Trophoblast cell (in vitro differentiated cells and primary cell): ENCODE data around the gene EIF3B. TPM values are rescaled to one million over a fixed set of nuclear protein-coding genes. Genes with fewer than 3 reads are reported as not detected.
"Not testable (repeated sequence)": the region's sequence is repeated elsewhere in the genome, so short reads cannot be mapped to it uniquely, and the experiment has no call there.

ENCODE experiments used
- DNase-seq, 2 donors: peaks; one replicate each; pipeline ENCODE4 v3.0.0-alpha.2; 2016
- H2AFZ ChIP-seq: 2 replicates; pipeline ENCODE4 v1.6.1; 2013; ENCODE audit warnings: low read length, moderate library complexity, mild to moderate bottlenecking; ENCODE audit not compliant: insufficient read depth, poor library complexity
- H2AK5ac ChIP-seq: 2 replicates; pipeline ENCODE4 v1.6.1; 2013; ENCODE audit warnings: mild to moderate bottlenecking, low read length
- H2BK120ac ChIP-seq: 2 replicates; pipeline ENCODE4 v1.6.1; 2013; ENCODE audit warnings: low read length, mild to moderate bottlenecking, moderate library complexity; ENCODE audit not compliant: insufficient read depth, poor library complexity
- H2BK12ac ChIP-seq: 2 replicates; pipeline ENCODE4 v1.6.1; 2013; ENCODE audit warnings: mild to moderate bottlenecking, low read length, moderate library complexity
- H2BK5ac ChIP-seq: 2 replicates; pipeline ENCODE4 v1.6.1; 2013; ENCODE audit warnings: low read length, low read depth, moderate library complexity, mild to moderate bottlenecking; ENCODE audit not compliant: poor library complexity
- H3K14ac ChIP-seq: 2 replicates; pipeline ENCODE4 v1.6.1; 2013; ENCODE audit warnings: mild to moderate bottlenecking, low read length
- H3K18ac ChIP-seq: 2 replicates; pipeline ENCODE4 v1.6.1; 2013; ENCODE audit warnings: mild to moderate bottlenecking, low read length
- H3K23ac ChIP-seq: 2 replicates; pipeline ENCODE4 v1.6.1; 2013; ENCODE audit warnings: low read length
- H3K27ac ChIP-seq: 2 replicates; pipeline ENCODE4 v1.5.1; 2013; ENCODE audit warnings: low read depth, mild to moderate bottlenecking, inconsistent platforms, low read length, moderate library complexity
- H3K27me3 ChIP-seq: 2 replicates; pipeline ENCODE4 v1.6.1; 2013; ENCODE audit warnings: inconsistent platforms, mild to moderate bottlenecking, low read length, moderate library complexity; ENCODE audit not compliant: insufficient read depth
- H3K36me3 ChIP-seq, 2 experiments: 1 replicate in 1 of 2; 2 replicates in 1 of 2; pipeline ENCODE4 v1.6.1; 2013; ENCODE audit warnings: low read length in 2 of 2, mild to moderate bottlenecking in 2 of 2, moderate library complexity in 1 of 2; ENCODE audit not compliant: insufficient read depth in 2 of 2, control insufficient read depth in 1 of 2
- H3K4ac ChIP-seq: 2 replicates; pipeline ENCODE4 v1.6.1; 2013; ENCODE audit warnings: low read depth, mild to moderate bottlenecking, low read length, moderate library complexity
- H3K4me1 ChIP-seq, 2 experiments: 1 replicate in 1 of 2; 2 replicates in 1 of 2; pipeline ENCODE4 v1.6.1; 2013; ENCODE audit warnings: low read length in 2 of 2, mild to moderate bottlenecking in 2 of 2, moderate library complexity in 1 of 2; ENCODE audit not compliant: insufficient read depth in 2 of 2, control insufficient read depth in 1 of 2
- H3K4me2 ChIP-seq: 2 replicates; pipeline ENCODE4 v1.6.1; 2013; ENCODE audit warnings: inconsistent platforms, mild to moderate bottlenecking, low read length, moderate library complexity
- H3K4me3 ChIP-seq: 2 replicates; pipeline ENCODE4 v1.5.1; 2013; ENCODE audit warnings: mild to moderate bottlenecking, low read depth, low read length, inconsistent platforms
- H3K79me1 ChIP-seq: one replicate; pipeline ENCODE4 v1.6.1; 2013; ENCODE audit warnings: low read length
- H3K79me2 ChIP-seq: 2 replicates; pipeline ENCODE4 v1.6.1; 2013; ENCODE audit warnings: low read length, mild to moderate bottlenecking; ENCODE audit not compliant: control insufficient read depth, insufficient read depth, poor library complexity
- H3K9ac ChIP-seq: 2 replicates; pipeline ENCODE4 v1.6.1; 2013; ENCODE audit warnings: mild to moderate bottlenecking, low read length
- H3K9me3 ChIP-seq: 2 replicates; pipeline ENCODE4 v1.6.1; 2013; ENCODE audit warnings: low read depth, mild to moderate bottlenecking, control low read depth, inconsistent platforms, low read length; ENCODE audit not compliant: insufficient read depth
- H4K12ac ChIP-seq: 2 replicates; pipeline ENCODE4 v1.6.1; 2013; ENCODE audit warnings: low read depth, mild to moderate bottlenecking, low read length, moderate library complexity
- H4K8ac ChIP-seq: 2 replicates; pipeline ENCODE4 v1.6.1; 2013; ENCODE audit warnings: low read depth, mild to moderate bottlenecking, low read length, moderate library complexity
- H4K91ac ChIP-seq: one replicate; pipeline ENCODE4 v1.6.1; 2013; ENCODE audit warnings: low read depth, mild to moderate bottlenecking, low read length, moderate library complexity
- WGBS: extraction: QIAGEN DNeasy Blood & Tissue Kit; methylation state at CpG from one replicate; pipeline ENCODE4 v1.1.7; 2013; ENCODE audit warnings: missing lambda C conversion rate; ENCODE audit not compliant: insufficient read length, insufficient coverage; ENCODE audit errors: extremely low coverage; 5-methylcytosine and 5-hydroxymethylcytosine counted together
- polyA plus RNA-seq: library from polyadenylated mRNA; stranded (reverse); fragments of 200-250 nt; gene quantifications from 2 replicates; pipeline ENCODE4 v1.2.3, GENCODE V29; 2013

Gene EIF3B
- polyA plus RNA-seq: 174 and 182 TPM in 2 replicates

DNA sequence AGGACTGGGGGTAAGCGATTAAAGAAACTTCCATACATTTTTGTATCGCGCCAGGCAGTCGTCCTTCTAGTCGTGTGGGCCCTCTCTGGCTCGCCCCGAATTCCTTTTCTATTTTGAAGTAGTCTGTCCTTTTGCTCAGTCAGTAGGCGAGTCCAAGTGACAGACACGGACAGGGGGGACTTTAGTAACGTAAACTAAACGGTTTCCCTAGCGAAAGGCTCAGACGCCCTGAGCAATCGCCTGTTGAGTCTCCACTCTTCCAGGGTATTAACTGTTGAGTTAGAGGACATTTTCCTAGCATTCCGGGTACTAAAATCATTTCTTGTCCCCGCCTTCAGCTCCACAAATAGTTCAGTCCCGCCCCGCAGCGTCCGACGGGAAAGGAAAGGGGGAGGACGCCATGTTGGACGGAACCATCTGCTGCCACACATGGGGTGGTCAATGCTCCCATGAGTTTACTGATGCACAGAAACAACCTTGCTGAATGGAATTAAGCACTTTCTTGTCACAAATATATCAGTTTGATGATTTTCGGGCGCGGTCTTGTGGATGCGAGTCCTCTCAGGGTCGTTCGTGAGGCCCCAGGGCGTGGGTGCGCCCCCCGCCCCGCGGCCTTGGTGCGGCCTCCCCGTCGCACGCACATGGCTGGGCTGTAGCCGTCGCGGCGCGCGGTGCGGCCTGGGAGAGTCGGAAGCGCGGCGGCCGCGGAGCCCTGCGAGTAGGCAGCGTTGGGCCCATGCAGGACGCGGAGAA lies at the start of gene EIF3B:
TSS of gene EIF3B (plus strand) at position 642 of the 753 bp plus-strand sequence. CDS start at position 737, 95 bp downstream.
- H4K8ac ChIP-seq: peak within 1 kb of the TSS; percentile 79
- peak within 1 kb of the TSS; percentile 100 for H3K4ac ChIP-seq
- no peak within 1 kb of the TSS for H3K23ac ChIP-seq
- H3K36me3 ChIP-seq: peaks cover 9 to 16% of the 10 kb centered on the region in 2 experiments
- peaks cover 35% of the 10 kb centered on the region for H3K79me2 ChIP-seq
- H3K9ac ChIP-seq: peak within 1 kb of the TSS; percentile 89
- peak within 1 kb of the TSS; percentile 100 for H2BK5ac ChIP-seq
- H4K91ac ChIP-seq: peak within 1 kb of the TSS; percentile 99
- peak within 1 kb of the TSS; percentile 89 for H3K27ac ChIP-seq
- H3K4me3 ChIP-seq: peak within 1 kb of the TSS; percentile 95
- peak within 1 kb of the TSS; percentile 90 for H3K18ac ChIP-seq
- no CpG with 5 or more reads among the region's 55 CpGs for WGBS
- H4K12ac ChIP-seq: peak within 1 kb of the TSS; percentile 83
- DNase-seq: peak; percentile 76 to 95
- H2BK120ac ChIP-seq: peak within 1 kb of the TSS; percentile 99
- no peaks in the 10 kb centered on the region for H3K27me3 ChIP-seq
- peaks cover 4 to 6% of the 10 kb centered on the region in 2 experiments for H3K4me1 ChIP-seq
- peak within 1 kb of the TSS; percentile 91 for H3K14ac ChIP-seq
- peaks cover 16% of the 10 kb centered on the region for H3K79me1 ChIP-seq
- H3K9me3 ChIP-seq: no peaks in the 10 kb centered on the region
- peak within 1 kb of the TSS; percentile 89 for H3K4me2 ChIP-seq
- H2BK12ac ChIP-seq: peak within 1 kb of the TSS; percentile 71
- H2AFZ ChIP-seq: peak within 1 kb of the TSS; percentile 96
- peak within 1 kb of the TSS; percentile 73 for H2AK5ac ChIP-seq

DNA sequence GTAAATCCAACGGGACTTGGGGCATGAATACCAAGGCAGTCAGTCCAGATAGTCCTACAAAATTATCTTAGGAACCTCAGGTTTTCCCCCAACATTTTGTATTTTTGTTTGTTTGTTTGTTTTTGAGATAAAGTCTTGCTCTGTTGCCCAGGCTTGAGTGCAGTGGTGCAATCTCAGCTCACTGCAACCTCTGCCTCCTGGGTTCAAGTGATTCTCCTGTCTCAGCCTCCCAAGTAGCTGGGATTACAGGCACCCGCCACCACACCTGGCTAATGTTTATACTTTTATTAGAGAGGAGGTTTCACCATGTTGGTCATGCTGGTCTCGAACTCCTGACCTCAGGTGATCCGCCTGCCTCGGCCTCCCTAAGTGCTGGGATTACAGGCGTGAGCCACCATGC lies 49.4 kb upstream of the EIF3B start:
- not testable (repeated sequence) for H3K36me3 ChIP-seq, H3K79me1 ChIP-seq, H3K4ac ChIP-seq, H2AFZ ChIP-seq, DNase-seq, H3K9ac ChIP-seq, H2BK5ac ChIP-seq, H3K23ac ChIP-seq, H3K18ac ChIP-seq, H4K8ac ChIP-seq, H4K12ac ChIP-seq, H3K9me3 ChIP-seq, H3K4me3 ChIP-seq, H2AK5ac ChIP-seq, H2BK120ac ChIP-seq, H3K27me3 ChIP-seq, H2BK12ac ChIP-seq, H4K91ac ChIP-seq, H3K79me2 ChIP-seq, H3K27ac ChIP-seq, H3K4me2 ChIP-seq, H3K14ac ChIP-seq
- peaks cover 9 to 15% of the 10 kb centered on the region in 2 experiments for H3K4me1 ChIP-seq
- no CpG with 5 or more reads among the region's 6 CpGs for WGBS

DNA sequence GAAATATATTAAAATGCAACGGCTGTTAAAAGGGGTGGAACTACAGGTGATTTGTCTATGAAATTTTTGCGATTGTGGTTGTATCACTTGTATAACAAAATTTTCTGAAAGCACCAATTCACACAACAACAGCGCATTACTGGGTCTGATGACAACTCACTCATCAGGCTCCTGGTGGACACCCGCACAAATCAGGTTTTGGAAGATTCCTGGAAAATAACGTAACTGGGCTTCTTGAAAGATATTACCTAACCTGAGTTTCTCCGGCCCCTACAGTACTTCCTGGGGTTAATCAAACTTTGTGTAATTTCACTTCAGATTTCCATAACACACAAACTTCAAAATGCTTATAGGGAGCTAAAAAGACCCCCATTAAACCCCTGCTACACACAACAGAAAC lies 47.9 kb upstream of the EIF3B start:
- Histone ChIP-seq H3K14ac (no peak overlapping the region), H4K8ac (no peak overlapping the region), H3K23ac (no peak overlapping the region), H3K4me2 (peak overlapping the region; percentile 16), H3K4ac (no peak overlapping the region), H3K79me2 (no peaks in the 10 kb centered on the region), H4K91ac (no peak overlapping the region), H3K18ac (no peak overlapping the region), H2BK5ac (no peak overlapping the region), H3K27ac (peak overlapping the region; percentile 33), H2BK12ac (no peak overlapping the region), H4K12ac (no peak overlapping the region), H3K4me3 (no peak overlapping the region), H3K9me3 (no peaks in the 10 kb centered on the region), H3K36me3 (peaks cover 0 to 2% of the 10 kb centered on the region in 2 experiments), H3K27me3 (no peaks in the 10 kb centered on the region), H2AK5ac (no peak overlapping the region), H3K79me1 (peaks cover 3% of the 10 kb centered on the region), H2AFZ (no peak overlapping the region), H2BK120ac (no peak overlapping the region), H3K9ac (no peak overlapping the region), H3K4me1 (peaks cover 11 to 19% of the 10 kb centered on the region in 2 experiments)
- peak; percentile 79 to 96 for DNase-seq
- WGBS: no CpG with 5 or more reads among the region's 6 CpGs

GRCh38 chr7:2307690-2308107 lies 46.9 kb upstream of the EIF3B start:
- no peak overlapping the region for H3K27ac ChIP-seq
- H3K23ac ChIP-seq: no peak overlapping the region
- H4K8ac ChIP-seq: no peak overlapping the region
- H3K18ac ChIP-seq: no peak overlapping the region
- peaks cover 11 to 23% of the 10 kb centered on the region in 2 experiments for H3K4me1 ChIP-seq
- no peak overlapping the region for H2AFZ ChIP-seq
- no CpG with 5 or more reads among the region's 7 CpGs for WGBS
- H3K36me3 ChIP-seq: peaks cover 0 to 2% of the 10 kb centered on the region in 2 experiments
- no peaks in the 10 kb centered on the region for H3K9me3 ChIP-seq
- no peak overlapping the region for H2AK5ac ChIP-seq
- peak in 1 of 2 donors; percentile 38 for DNase-seq
- H4K91ac ChIP-seq: no peak overlapping the region
- no peak overlapping the region for H3K14ac ChIP-seq
- H2BK120ac ChIP-seq: no peak overlapping the region
- no peak overlapping the region for H2BK5ac ChIP-seq
- H3K27me3 ChIP-seq: no peaks in the 10 kb centered on the region
- H2BK12ac ChIP-seq: no peak overlapping the region
- no peak overlapping the region for H4K12ac ChIP-seq
- no peak overlapping the region for H3K9ac ChIP-seq
- H3K4ac ChIP-seq: no peak overlapping the region
- no peak overlapping the region for H3K4me3 ChIP-seq
- no peaks in the 10 kb centered on the region for H3K79me2 ChIP-seq
- H3K4me2 ChIP-seq: no peak overlapping the region
- peaks cover 3% of the 10 kb centered on the region for H3K79me1 ChIP-seq
